HG03521 (cell line): ENCODE results near the gene TLDC2.

ENCODE experiments used
- ATAC-seq: cut with Tn5 transposase; IDR thresholded peaks from one replicate; pipeline ENCODE4 v1.9.1; 2021; ENCODE audit warnings: mild to moderate bottlenecking, moderate library complexity; ENCODE audit not compliant: unreplicated experiment

Gene TLDC2

GRCh38 chr20:36941401-36941835, 65.5 kb downstream of the TLDC2 start:
- no peak for ATAC-seq
